ENCODE data around the gene ASPHD1.
"Not testable (repeated sequence)": the region's sequence is repeated elsewhere in the genome, so short reads cannot be mapped to it uniquely, and the experiment has no call there.

ASPHD1 gene

GRCh38 chr16:29900102-29900887 lies at the start of gene ASPHD1:
Gene ASPHD1, plus strand, starts transcription at chr16:29900488. Its CDS starts 484 bp downstream, at chr16:29900972.
- peak; percentile 69 for DNase-seq

- DNase-seq = no peak
Observed at GRCh38 chr16:29850998-29851397, 49.3 kb upstream of the ASPHD1 start.

- DNase-seq = no peak
Observed at GRCh38 chr16:29852654-29853053, 47.6 kb upstream of the ASPHD1 start.

- DNase-seq = no peak
Observed at GRCh38 chr16:29854520-29855100, 45.7 kb upstream of the ASPHD1 start.

- no peak for DNase-seq
Observed at GRCh38 chr16:29857133-29857760, 43.0 kb upstream of the ASPHD1 start.

GRCh38 chr16:29858149-29858849 lies 42.0 kb upstream of the ASPHD1 start:
- DNase-seq = no peak

- no peak for DNase-seq
Observed at GRCh38 chr16:29858974-29859373, 41.3 kb upstream of the ASPHD1 start.

- no peak for DNase-seq
Observed at GRCh38 chr16:29860218-29860617, 40.1 kb upstream of the ASPHD1 start.

GRCh38 chr16:29862383-29862883 lies 37.9 kb upstream of the ASPHD1 start:
- DNase-seq = no peak

- DNase-seq = peak; percentile 96
Observed at GRCh38 chr16:29862884-29863668, 37.2 kb upstream of the ASPHD1 start, which contains the start of gene CDIPT. Gene CDIPT, minus strand, starts transcription at chr16:29863226. Its CDS starts 369 bp downstream, at chr16:29862857.

GRCh38 chr16:29863669-29863984 lies 36.7 kb upstream of the ASPHD1 start:
- DNase-seq = no peak

GRCh38 chr16:29864205-29864604 lies 36.1 kb upstream of the ASPHD1 start:
- DNase-seq = no peak

GRCh38 chr16:29868396-29869009 lies 31.8 kb upstream of the ASPHD1 start:
- no peak for DNase-seq

- DNase-seq = not testable (repeated sequence)
Observed at GRCh38 chr16:29869067-29869466, 31.2 kb upstream of the ASPHD1 start.

GRCh38 chr16:29871822-29872546 lies 28.3 kb upstream of the ASPHD1 start:
- DNase-seq = no peak

GRCh38 chr16:29873319-29873718 lies 27.0 kb upstream of the ASPHD1 start:
- no peak for DNase-seq

GRCh38 chr16:29875206-29875605 lies 25.1 kb upstream of the ASPHD1 start:
- no peak for DNase-seq

GRCh38 chr16:29876217-29876593 lies 24.1 kb upstream of the ASPHD1 start:
- DNase-seq = no peak

GRCh38 chr16:29876594-29877249 lies 23.6 kb upstream of the ASPHD1 start:
- DNase-seq = peak; percentile 23

GRCh38 chr16:29877266-29877961 lies 22.9 kb upstream of the ASPHD1 start:
- peak; percentile 62 for DNase-seq

Data from CD4-positive, alpha-beta T cell treated with Interleukin-21 for 1 hour (primary cell).